Subcutaneous abdominal adipose tissue (tissue), 5 donors: ENCODE results near the gene GTF2I.
"Not testable (repeated sequence)": the region's sequence is repeated elsewhere in the genome, so short reads cannot be mapped to it uniquely, and the experiment has no call there.

Source experiments
- H3K27ac ChIP-seq: one replicate; pipeline ENCODE4 v1.7.0; 2013; ENCODE audit warnings: low read depth, mild to moderate bottlenecking, inconsistent platforms, low read length, moderate library complexity
- H3K27me3 ChIP-seq, 5 donors: one replicate each; pipeline ENCODE4 v1.7.0; 2013; ENCODE audit warnings: low read length in 5 of 5, inconsistent platforms in 1 of 5; ENCODE audit not compliant: control insufficient read depth in 5 of 5, insufficient read depth in 4 of 5
- H3K36me3 ChIP-seq, 5 donors: one replicate each; pipeline ENCODE4 v1.7.0; 2013; ENCODE audit warnings: low read length in 5 of 5; ENCODE audit not compliant: control insufficient read depth in 5 of 5, insufficient read depth in 5 of 5
- H3K4me1 ChIP-seq, 5 donors: one replicate each; pipeline ENCODE4 v1.7.0; 2013; ENCODE audit warnings: low read length in 5 of 5, mild to moderate bottlenecking in 3 of 5, moderate library complexity in 1 of 5; ENCODE audit not compliant: control insufficient read depth in 5 of 5, insufficient read depth in 5 of 5
- H3K4me3 ChIP-seq, 5 donors: one replicate each; pipeline ENCODE4 v1.7.0; 2013; ENCODE audit warnings: low read length in 5 of 5, low read depth in 1 of 5
- H3K9ac ChIP-seq, 5 donors: one replicate each; pipeline ENCODE4 v1.7.0; 2013; ENCODE audit warnings: low read length in 5 of 5, mild to moderate bottlenecking in 4 of 5, moderate library complexity in 3 of 5
- H3K9me3 ChIP-seq, 5 donors: one replicate each; pipeline ENCODE4 v1.7.0; 2013; ENCODE audit warnings: low read length in 5 of 5; ENCODE audit not compliant: control insufficient read depth in 5 of 5
- donor health status: healthy.
- donor health status: healthy.
- donor health status: healthy.
- donor health status: healthy.
- donor health status: healthy.

Gene GTF2I

DNA sequence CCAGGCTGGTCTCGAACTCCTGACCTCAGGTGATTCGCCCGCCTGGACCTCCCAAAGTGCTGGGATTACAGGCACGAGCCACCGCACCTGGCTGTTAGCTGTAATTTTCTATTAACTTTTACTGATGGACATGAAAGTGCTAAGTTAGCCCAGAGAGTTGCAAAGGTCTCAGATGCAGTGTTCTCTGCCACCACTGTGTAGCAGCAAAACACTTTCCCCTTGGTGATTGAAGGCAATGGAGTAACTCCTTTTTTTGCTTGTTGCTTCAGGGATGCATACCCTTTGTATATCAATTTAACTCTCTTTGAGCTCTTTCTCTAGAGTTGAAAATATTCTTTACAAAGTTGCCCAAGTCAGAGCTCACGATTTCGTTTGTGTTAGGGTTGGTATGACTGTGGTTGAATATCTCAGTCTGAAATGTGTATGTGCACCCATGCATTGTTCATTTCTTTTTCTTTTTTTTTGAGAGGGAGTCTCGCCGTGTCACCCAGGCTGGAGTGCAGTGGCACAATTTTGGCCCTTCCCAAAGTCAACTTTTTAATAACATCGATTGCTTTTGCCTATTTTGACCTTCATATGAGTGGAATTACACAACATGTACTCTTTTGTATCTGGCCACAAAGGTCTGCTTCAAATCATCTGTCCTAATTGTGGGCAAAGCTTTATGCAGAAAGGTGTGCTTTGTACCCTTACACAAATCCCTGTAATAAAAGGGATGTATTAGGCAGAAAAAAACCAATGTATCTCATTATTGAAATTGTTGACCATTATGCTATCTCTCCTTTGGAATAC, 52.6 kb downstream of the GTF2I start:
- H3K27me3 ChIP-seq = no peaks in the 10 kb centered on the region
- peaks cover 0 to 9% (median 3%) of the 10 kb centered on the region in 5 donors for H3K9me3 ChIP-seq
- H3K4me3 ChIP-seq = no peak overlapping the region
- no peaks in the 10 kb centered on the region for H3K4me1 ChIP-seq
- H3K36me3 ChIP-seq = peaks cover 52 to 91% (median 63%) of the 10 kb centered on the region in 5 donors
- H3K9ac ChIP-seq = no peak overlapping the region
- no peak overlapping the region for H3K27ac ChIP-seq

DNA sequence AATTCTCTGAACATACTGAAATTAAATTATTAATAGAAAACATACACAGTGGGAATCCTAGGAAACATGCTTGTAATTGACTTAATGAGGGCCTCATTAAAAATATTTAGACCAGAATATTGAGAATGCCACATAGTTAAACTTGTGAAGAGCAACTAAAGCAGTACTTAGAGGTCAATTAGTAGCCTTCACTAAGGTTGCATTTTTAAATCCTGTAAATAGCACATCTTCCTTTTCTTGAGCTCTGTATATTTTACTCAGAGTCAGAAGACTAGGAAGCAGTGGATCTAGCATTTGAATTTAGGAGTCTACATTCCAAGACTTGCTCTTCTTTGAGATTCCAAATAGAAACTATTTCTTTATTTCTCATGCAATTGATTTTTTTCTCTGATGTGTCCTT, 56.0 kb downstream of the GTF2I start:
- Histone ChIP-seq H3K36me3 (peaks cover 45 to 80% (median 77%) of the 10 kb centered on the region in 5 donors), H3K9me3 (peaks cover 0 to 9% (median 3%) of the 10 kb centered on the region in 5 donors), H3K27me3 (no peaks in the 10 kb centered on the region)

DNA sequence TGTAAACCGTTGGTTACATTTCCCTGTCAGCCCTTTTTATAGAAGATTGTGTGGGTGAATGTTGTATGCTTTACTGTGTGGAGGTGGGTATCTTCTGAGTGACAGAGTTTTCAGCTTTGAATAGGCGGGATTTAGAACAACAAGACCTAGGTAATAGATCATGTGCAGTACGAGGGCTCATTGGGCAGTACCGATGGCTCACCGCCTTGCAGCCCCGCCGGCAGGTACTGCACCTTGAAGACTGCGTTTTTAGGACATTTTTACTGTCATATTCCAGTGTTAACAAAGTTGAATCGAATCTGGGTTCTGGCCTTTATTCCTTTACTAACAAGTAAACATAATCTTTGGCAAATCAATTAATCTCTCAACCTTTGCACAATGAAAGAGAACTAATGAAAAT, 60.4 kb downstream of the GTF2I start:
- peaks cover 38 to 78% (median 65%) of the 10 kb centered on the region in 5 donors for H3K36me3 ChIP-seq
- no peak overlapping the region for H3K9ac ChIP-seq
- no peak overlapping the region for H3K27ac ChIP-seq
- H3K4me3 ChIP-seq = no peak overlapping the region
- no peaks in the 10 kb centered on the region for H3K27me3 ChIP-seq
- peaks cover 0 to 9% (median 3%) of the 10 kb centered on the region in 5 donors for H3K9me3 ChIP-seq
- H3K4me1 ChIP-seq = no peaks in the 10 kb centered on the region

More for the DNA sequence above, 56.0 kb downstream of the GTF2I start:
- no peak overlapping the region for H3K27ac ChIP-seq
- no peak overlapping the region for H3K4me3 ChIP-seq
- H3K9ac ChIP-seq = no peak overlapping the region
- H3K4me1 ChIP-seq = no peaks in the 10 kb centered on the region

DNA sequence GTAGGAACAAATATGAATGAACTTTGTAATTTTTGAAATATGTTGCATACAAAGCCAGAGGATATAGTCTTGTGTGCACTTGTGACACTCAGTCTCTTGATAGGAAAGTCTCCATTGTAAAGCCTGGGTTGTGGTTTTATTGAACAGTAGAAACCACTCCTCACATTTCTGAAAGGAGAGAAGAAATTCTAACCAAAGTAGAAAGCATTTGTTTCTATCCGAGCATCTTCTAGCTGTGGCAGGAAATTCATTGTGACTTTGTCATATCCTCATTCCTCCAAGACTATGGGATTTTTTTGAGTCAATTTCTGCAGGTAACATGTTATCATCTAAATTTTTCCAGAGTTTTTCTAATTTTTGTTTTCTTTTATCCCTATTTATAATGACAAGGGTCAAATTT, 60.8 kb downstream of the GTF2I start:
- no peak overlapping the region for H3K9ac ChIP-seq
- peaks cover 37 to 73% (median 61%) of the 10 kb centered on the region in 5 donors for H3K36me3 ChIP-seq
- no peak overlapping the region for H3K27ac ChIP-seq
- H3K9me3 ChIP-seq = peaks cover 0 to 5% (median 3%) of the 10 kb centered on the region in 5 donors
- H3K27me3 ChIP-seq = no peaks in the 10 kb centered on the region
- no peak overlapping the region for H3K4me3 ChIP-seq
- no peaks in the 10 kb centered on the region for H3K4me1 ChIP-seq

DNA sequence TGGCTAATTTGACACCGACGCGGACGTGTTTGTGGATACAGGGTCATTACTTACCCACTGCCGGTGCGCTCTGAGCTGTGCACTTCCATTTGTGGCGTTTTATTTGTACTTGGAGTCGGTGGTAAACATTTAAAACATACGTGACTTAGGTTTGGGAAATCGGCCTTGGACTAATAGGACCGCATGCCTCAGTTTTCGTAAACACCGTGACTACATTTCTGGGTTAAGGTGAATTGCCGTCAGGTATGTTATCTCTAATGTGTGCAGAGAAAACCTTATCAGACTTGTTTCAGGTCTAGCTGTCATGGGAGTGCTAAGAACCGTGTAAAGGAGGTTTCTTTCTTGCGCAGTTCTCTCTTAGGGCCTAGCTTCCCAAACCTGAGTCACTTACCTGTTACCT, 64.6 kb downstream of the GTF2I start:
- Histone ChIP-seq H3K36me3 (peaks cover 34 to 46% (median 44%) of the 10 kb centered on the region in 5 donors), H3K9ac (no peak overlapping the region), H3K9me3 (no peaks in the 10 kb centered on the region), H3K27me3 (no peaks in the 10 kb centered on the region), H3K4me3 (no peak overlapping the region), H3K27ac (no peak overlapping the region), H3K4me1 (no peaks in the 10 kb centered on the region)

DNA sequence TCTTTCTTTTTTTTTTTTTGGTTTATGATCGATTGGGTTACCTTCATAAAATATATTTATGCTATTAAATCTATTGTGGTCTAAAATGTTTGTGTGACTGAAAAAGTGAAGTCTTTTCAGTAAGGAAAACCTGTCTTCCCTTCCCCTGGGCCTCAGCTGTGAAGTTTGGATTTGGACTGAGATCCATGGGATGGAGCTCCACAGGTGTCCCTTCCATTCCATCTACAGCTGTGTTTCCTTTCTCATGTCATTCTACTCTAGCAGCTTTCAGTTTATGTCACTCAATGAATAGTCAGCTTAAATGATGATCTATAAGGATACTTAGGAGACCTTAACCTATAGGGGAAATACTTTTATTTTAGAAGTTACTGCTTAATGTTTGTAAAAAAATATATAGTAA, 68.3 kb downstream of the GTF2I start:
- Histone ChIP-seq H3K27me3 (no peaks in the 10 kb centered on the region), H3K4me3 (no peak overlapping the region), H3K36me3 (peaks cover 19 to 20% (median 19%) of the 10 kb centered on the region in 5 donors), H3K9ac (no peak overlapping the region), H3K4me1 (peaks cover 0 to 2% (median 0%) of the 10 kb centered on the region in 5 donors), H3K27ac (no peak overlapping the region), H3K9me3 (no peaks in the 10 kb centered on the region)

DNA sequence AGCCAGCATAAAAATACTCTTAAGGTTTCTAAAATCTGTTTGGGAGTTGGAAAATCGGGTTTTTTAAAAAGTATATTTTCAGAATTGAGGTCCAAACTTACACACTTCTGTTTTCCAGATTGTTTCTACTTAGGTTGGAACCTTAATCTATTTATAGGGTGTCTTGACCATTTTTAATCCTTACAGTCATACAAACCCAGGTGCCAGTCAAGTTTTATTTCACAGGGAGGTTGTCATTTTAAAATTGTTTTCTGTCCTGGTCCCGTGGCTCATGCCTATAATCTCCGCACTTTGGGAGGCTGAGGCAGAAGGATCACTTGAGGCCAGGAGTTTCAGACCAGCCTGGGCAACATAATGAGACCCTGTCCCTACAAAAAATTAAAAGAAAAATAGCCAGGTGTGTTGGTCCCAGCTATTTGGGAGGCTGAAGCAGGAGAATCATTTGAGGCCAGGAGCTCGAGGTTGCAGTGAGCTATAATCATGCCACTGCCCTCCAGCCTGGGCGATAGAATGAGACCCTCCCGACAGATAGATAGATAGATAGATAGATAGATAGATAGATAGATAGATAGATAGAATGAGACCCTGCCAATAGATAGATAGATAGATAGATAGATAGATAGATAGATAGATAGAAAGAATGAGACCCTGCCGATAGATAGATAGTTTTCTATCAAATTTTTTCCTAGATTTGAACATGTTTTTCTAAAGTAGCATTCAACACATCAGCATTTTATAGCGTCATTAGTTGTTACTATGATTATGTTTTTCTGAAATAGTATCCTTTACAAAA, 69.0 kb downstream of the GTF2I start:
- Histone ChIP-seq H3K9ac (no peak overlapping the region), H3K4me3 (no peak overlapping the region), H3K27me3 (no peaks in the 10 kb centered on the region), H3K4me1 (peaks cover 0 to 2% (median 0%) of the 10 kb centered on the region in 5 donors), H3K27ac (peak overlapping the region; percentile 5), H3K36me3 (peaks cover 14 to 20% (median 19%) of the 10 kb centered on the region in 5 donors), H3K9me3 (no peaks in the 10 kb centered on the region)

DNA sequence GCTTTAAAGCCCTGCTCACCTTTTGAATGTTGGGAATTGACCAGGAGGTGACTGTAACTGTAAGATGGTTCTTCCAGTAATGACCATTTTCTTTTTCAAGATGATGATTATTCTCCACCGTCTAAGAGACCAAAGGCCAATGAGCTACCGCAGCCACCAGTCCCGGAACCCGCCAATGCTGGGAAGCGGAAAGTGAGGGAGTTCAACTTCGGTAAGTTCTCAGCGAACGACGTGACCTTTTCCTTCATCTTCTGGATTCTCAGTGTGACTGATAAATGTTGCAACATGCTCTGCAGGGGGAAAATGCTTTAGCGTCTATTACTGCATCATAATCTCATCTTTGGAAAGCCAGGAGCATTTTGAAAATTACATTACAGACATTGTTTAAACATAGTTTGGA, 71.2 kb downstream of the GTF2I start:
- not testable (repeated sequence) for H3K9me3 ChIP-seq, H3K36me3 ChIP-seq, H3K27me3 ChIP-seq, H3K4me1 ChIP-seq, H3K4me3 ChIP-seq, H3K9ac ChIP-seq, H3K27ac ChIP-seq

DNA sequence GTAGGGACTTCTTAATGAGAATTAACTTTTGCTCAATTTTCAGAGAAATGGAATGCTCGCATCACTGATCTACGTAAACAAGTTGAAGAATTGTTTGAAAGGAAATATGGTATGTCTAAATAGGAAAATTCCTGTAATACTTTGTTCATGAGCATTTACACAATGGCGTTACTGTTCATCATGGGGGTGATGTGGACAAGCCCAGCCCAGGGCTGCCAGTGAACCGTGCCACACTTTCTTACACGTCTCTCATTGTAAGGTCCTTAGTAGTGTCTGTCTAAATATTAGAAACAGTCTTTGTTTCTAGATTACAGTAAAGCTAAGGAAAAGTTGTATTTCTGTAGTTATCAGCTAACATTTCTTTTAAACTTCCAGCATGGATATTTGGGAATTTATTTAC, 72.7 kb downstream of the GTF2I start:
- not testable (repeated sequence) for H3K27me3 ChIP-seq, H3K4me3 ChIP-seq, H3K27ac ChIP-seq, H3K4me1 ChIP-seq, H3K9ac ChIP-seq, H3K36me3 ChIP-seq, H3K9me3 ChIP-seq

DNA sequence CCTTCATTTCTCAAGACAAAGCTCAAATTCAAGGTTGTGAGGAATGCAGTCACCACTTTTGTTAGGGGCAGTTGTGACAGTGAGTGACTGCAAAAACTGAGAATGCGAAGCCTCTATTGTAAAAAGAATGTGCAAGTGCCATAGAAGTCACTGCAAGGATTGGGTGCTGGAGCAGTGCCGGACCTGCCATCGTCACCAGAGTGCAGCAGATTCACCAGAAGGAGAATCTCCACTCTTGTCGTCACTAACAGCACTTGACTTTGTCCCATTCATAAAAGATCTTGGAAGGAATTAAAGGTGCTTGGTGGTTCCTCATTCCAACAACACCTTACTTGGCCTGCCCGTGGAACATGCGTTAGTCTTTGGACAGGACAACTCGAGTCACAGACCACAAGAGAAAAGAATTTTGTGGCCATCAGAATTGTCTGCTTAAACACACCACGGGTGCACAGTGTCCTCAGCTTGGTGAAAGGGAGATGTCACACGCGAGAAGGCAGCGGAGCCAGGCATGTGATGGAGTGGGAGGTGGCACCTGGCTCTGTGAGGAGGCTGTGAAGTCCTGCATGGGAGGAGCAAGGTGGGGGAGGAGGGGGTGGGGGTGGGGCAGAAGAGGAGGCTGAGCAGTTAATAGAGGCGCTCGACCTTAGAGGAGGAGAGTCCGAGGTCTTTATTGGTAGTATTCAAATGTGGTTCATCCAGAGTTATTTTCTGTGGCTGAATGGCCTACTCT, 82.6 kb downstream of the GTF2I start:
- H3K36me3 ChIP-seq, H3K4me1 ChIP-seq, H3K27ac ChIP-seq, H3K9ac ChIP-seq, H3K4me3 ChIP-seq, H3K27me3 ChIP-seq, H3K9me3 ChIP-seq: not testable (repeated sequence)
